ENCODE data around the gene OR10Z1. TPM values are rescaled to one million over a fixed set of nuclear protein-coding genes. Genes with fewer than 3 reads are reported as not detected.

OR10Z1 gene
- polyA plus RNA-seq, 2 of the 4 experiments (the other 2 are of a cell fraction) = not detected

- TF ChIP-seq JUNB (IDR thresholded peaks at IDR 0.05) (no peak), BHLHE40 (IDR thresholded peaks at IDR 0.05; ENCODE audit: low read depth, low read length) (no peak), EP300 (IDR thresholded peaks at IDR 0.05) (no peak), REST (IDR thresholded peaks at IDR 0.05) (no peak), HOXA7 (CRISPR knock-in tag; IDR thresholded peaks at IDR 0.05) (no peak), HOXB5 (CRISPR knock-in tag; IDR thresholded peaks at IDR 0.05) (no peak)
Measured at GRCh38 chr1:158654571-158654970, 49.5 kb downstream of the OR10Z1 start (continued).

Other genes starting within 250 kb of the OR10Z1 start
- not detected in 2 replicates for gene OR10T2, start 205.8 kb upstream of the OR10Z1 start, polyA plus RNA-seq (2011; rRNA removed)
- not detected in 3 replicates for gene OR10T2, start 205.8 kb upstream of the OR10Z1 start, polyA plus RNA-seq (2017; fragmentation: RNase III; extraction: RNeasy Plus Mini Kit Qiagen cat#74134 plus additional on column Dnase treatment)
- not detected in 2 replicates for gene OR10K2, start 179.0 kb upstream of the OR10Z1 start, polyA plus RNA-seq (2011; rRNA removed)
- gene OR10K2, start 179.0 kb upstream of the OR10Z1 start, polyA plus RNA-seq (2017; fragmentation: RNase III; extraction: RNeasy Plus Mini Kit Qiagen cat#74134 plus additional on column Dnase treatment) = not detected in 3 replicates
- not detected in 2 replicates for gene OR10K1, start 143.4 kb upstream of the OR10Z1 start, polyA plus RNA-seq (2011; rRNA removed)
- not detected in 3 replicates for gene OR10K1, start 143.4 kb upstream of the OR10Z1 start, polyA plus RNA-seq (2017; fragmentation: RNase III; extraction: RNeasy Plus Mini Kit Qiagen cat#74134 plus additional on column Dnase treatment)
- gene OR10R2, start 133.0 kb upstream of the OR10Z1 start, polyA plus RNA-seq (2011; rRNA removed) = not detected in 2 replicates
- gene OR10R2, start 133.0 kb upstream of the OR10Z1 start, polyA plus RNA-seq (2017; fragmentation: RNase III; extraction: RNeasy Plus Mini Kit Qiagen cat#74134 plus additional on column Dnase treatment) = not detected in 3 replicates
- gene OR6Y1, start 50.9 kb upstream of the OR10Z1 start, polyA plus RNA-seq (2011; rRNA removed) = not detected in 2 replicates
- not detected in 3 replicates for gene OR6Y1, start 50.9 kb upstream of the OR10Z1 start, polyA plus RNA-seq (2017; fragmentation: RNase III; extraction: RNeasy Plus Mini Kit Qiagen cat#74134 plus additional on column Dnase treatment)
- gene OR6P1, start 34.7 kb upstream of the OR10Z1 start, polyA plus RNA-seq (2011; rRNA removed) = not detected in 2 replicates
- gene OR6P1, start 34.7 kb upstream of the OR10Z1 start, polyA plus RNA-seq (2017; fragmentation: RNase III; extraction: RNeasy Plus Mini Kit Qiagen cat#74134 plus additional on column Dnase treatment) = not detected in 3 replicates
- gene OR10X1, start 25.4 kb upstream of the OR10Z1 start, polyA plus RNA-seq (2011; rRNA removed) = not detected in 2 replicates
- not detected in 3 replicates for gene OR10X1, start 25.4 kb upstream of the OR10Z1 start, polyA plus RNA-seq (2017; fragmentation: RNase III; extraction: RNeasy Plus Mini Kit Qiagen cat#74134 plus additional on column Dnase treatment)
- 0.09 and 0.10 TPM in 2 replicates for gene SPTA1, start 81.4 kb downstream of the OR10Z1 start, polyA plus RNA-seq (2011; rRNA removed)
- not detected in 3 replicates for gene SPTA1, start 81.4 kb downstream of the OR10Z1 start, polyA plus RNA-seq (2017; fragmentation: RNase III; extraction: RNeasy Plus Mini Kit Qiagen cat#74134 plus additional on column Dnase treatment)
- gene OR6K2, start 95.4 kb downstream of the OR10Z1 start, polyA plus RNA-seq (2011; rRNA removed) = not detected in 2 replicates
- gene OR6K2, start 95.4 kb downstream of the OR10Z1 start, polyA plus RNA-seq (2017; fragmentation: RNase III; extraction: RNeasy Plus Mini Kit Qiagen cat#74134 plus additional on column Dnase treatment) = not detected in 3 replicates
- not detected in 2 replicates for gene OR6K3, start 115.5 kb downstream of the OR10Z1 start, polyA plus RNA-seq (2011; rRNA removed)
- gene OR6K3, start 115.5 kb downstream of the OR10Z1 start, polyA plus RNA-seq (2017; fragmentation: RNase III; extraction: RNeasy Plus Mini Kit Qiagen cat#74134 plus additional on column Dnase treatment) = not detected in 3 replicates
- not detected in 2 replicates for gene OR6K6, start 149.5 kb downstream of the OR10Z1 start, polyA plus RNA-seq (2011; rRNA removed)
- gene OR6K6, start 149.5 kb downstream of the OR10Z1 start, polyA plus RNA-seq (2017; fragmentation: RNase III; extraction: RNeasy Plus Mini Kit Qiagen cat#74134 plus additional on column Dnase treatment) = not detected in 3 replicates
- not detected in 2 replicates for gene OR6N1, start 166.9 kb downstream of the OR10Z1 start, polyA plus RNA-seq (2011; rRNA removed)
- not detected in 3 replicates for gene OR6N1, start 166.9 kb downstream of the OR10Z1 start, polyA plus RNA-seq (2017; fragmentation: RNase III; extraction: RNeasy Plus Mini Kit Qiagen cat#74134 plus additional on column Dnase treatment)
- gene OR6N2, start 175.9 kb downstream of the OR10Z1 start, polyA plus RNA-seq (2011; rRNA removed) = not detected in 2 replicates
- gene OR6N2, start 175.9 kb downstream of the OR10Z1 start, polyA plus RNA-seq (2017; fragmentation: RNase III; extraction: RNeasy Plus Mini Kit Qiagen cat#74134 plus additional on column Dnase treatment) = not detected in 3 replicates
- not detected in 2 replicates for gene MNDA, start 226.1 kb downstream of the OR10Z1 start, polyA plus RNA-seq (2011; rRNA removed)
- gene MNDA, start 226.1 kb downstream of the OR10Z1 start, polyA plus RNA-seq (2017; fragmentation: RNase III; extraction: RNeasy Plus Mini Kit Qiagen cat#74134 plus additional on column Dnase treatment) = not detected in 3 replicates